WTC11 (cell line): ENCODE data around the gene NRXN2. TPM values are rescaled to one million over a fixed set of nuclear protein-coding genes. Genes with fewer than 3 reads are reported as not detected.

ENCODE experiments used
- ATAC-seq: fragments of 200-7000 bp; cut with Tn5 transposase; 2 replicates; pipeline ENCODE4 v1.10.0; 2021; ENCODE audit warnings: mild to moderate bottlenecking, moderate library complexity
- CTCF ChIA-PET: fragments of 300-600 bp; sonication (Branson Sonifier 250); formaldehyde crosslinking; loops from one replicate; lab custom pipeline; 2021; ENCODE audit warnings: antibody characterized with exemption; lab: Charles Lee
- POLR2A ChIA-PET: fragments of 350-600 bp; sonication (Branson Sonifier 250); formaldehyde crosslinking; loops from one replicate; lab custom pipeline; 2021; ENCODE audit warnings: antibody characterized with exemption; lab: Charles Lee
- DNase-seq: peaks from one replicate; pipeline ENCODE4 v3.0.0; 2021; ENCODE audit warnings: low spot score
- H3K27ac Mint-ChIP-seq: 2 replicates; pipeline ENCODE4 v1.8.0; 2021; ENCODE audit warnings: mixed read lengths
- H3K27me3 Mint-ChIP-seq: 2 replicates; pipeline ENCODE4 v1.8.0; 2021; ENCODE audit warnings: low read depth, mild to moderate bottlenecking, moderate library complexity, mixed read lengths
- H3K36me3 Mint-ChIP-seq: 2 replicates; pipeline ENCODE4 v1.8.0; 2021; ENCODE audit warnings: mixed read lengths
- H3K4me1 Mint-ChIP-seq: 2 replicates; pipeline ENCODE4 v1.8.0; 2022; ENCODE audit warnings: mixed read lengths
- H3K4me3 Mint-ChIP-seq: 2 replicates; pipeline ENCODE4 v1.8.0; 2021; ENCODE audit warnings: mild to moderate bottlenecking, moderate library complexity, mixed read lengths
- H3K9me3 Mint-ChIP-seq: 2 replicates; pipeline ENCODE4 v1.8.0; 2021; ENCODE audit warnings: mixed read lengths
- ATF1 ChIP-seq: sonication (generic); formaldehyde crosslinking; IDR thresholded peaks from 2 replicates; pipeline ENCODE4 v1.8.1; 2023; ENCODE audit warnings: mild to moderate bottlenecking, moderate library complexity, missing genetic modification reagents
- CBFB ChIP-seq: sonication (generic); formaldehyde crosslinking; IDR thresholded peaks from 2 replicates; pipeline ENCODE4 v1.8.1; 2022; ENCODE audit warnings: mild to moderate bottlenecking, low read depth, missing genetic modification reagents
- CDX4 ChIP-seq: fragments of 250-450 bp; sonication (Bioruptor Pico); IDR thresholded peaks from 2 replicates; pipeline ENCODE4 v1.9.0; 2021; ENCODE audit warnings: moderate library complexity, mild to moderate bottlenecking, inconsistent platforms, borderline replicate concordance
- CREB1 ChIP-seq: sonication (generic); formaldehyde crosslinking; IDR thresholded peaks from 2 replicates; pipeline ENCODE4 v1.8.0; 2023; ENCODE audit warnings: mild to moderate bottlenecking, missing genetic modification reagents
- CREM ChIP-seq: sonication (generic); formaldehyde crosslinking; IDR thresholded peaks from 2 replicates; pipeline ENCODE4 v1.8.1; 2022; ENCODE audit warnings: mild to moderate bottlenecking, missing genetic modification reagents, moderate library complexity
- E2F1 ChIP-seq: sonication (generic); formaldehyde crosslinking; IDR thresholded peaks from 2 replicates; pipeline ENCODE4 v1.8.0; 2022; ENCODE audit warnings: mild to moderate bottlenecking, missing genetic modification reagents
- ELF4 ChIP-seq: sonication (generic); formaldehyde crosslinking; IDR thresholded peaks from 2 replicates; pipeline ENCODE4 v1.8.1; 2022; ENCODE audit warnings: low read depth, mild to moderate bottlenecking, moderate library complexity, missing genetic modification reagents
- FOXP1 ChIP-seq: sonication (generic); formaldehyde crosslinking; IDR thresholded peaks from 2 replicates; pipeline ENCODE4 v1.8.0; 2022; ENCODE audit warnings: missing genetic modification reagents, mild to moderate bottlenecking, moderate library complexity, borderline replicate concordance
- GTF2I ChIP-seq: fragments of 250-450 bp; sonication (Bioruptor Pico); conservative IDR thresholded peaks from 2 replicates; pipeline ENCODE4 v1.4.0; 2021; ENCODE audit warnings: mild to moderate bottlenecking
- IRF2 ChIP-seq: sonication (generic); formaldehyde crosslinking; IDR thresholded peaks from 2 replicates; pipeline ENCODE4 v1.8.0; 2022; ENCODE audit warnings: low read depth, missing genetic modification reagents, borderline replicate concordance
- NFYB ChIP-seq: sonication (generic); formaldehyde crosslinking; conservative IDR thresholded peaks from 2 replicates; pipeline ENCODE4 v1.8.0; 2022; ENCODE audit warnings: low read depth, missing genetic modification reagents
- NR1H2 ChIP-seq: sonication (generic); formaldehyde crosslinking; IDR thresholded peaks from 2 replicates; pipeline ENCODE4 v1.9.0; 2021; ENCODE audit warnings: mild to moderate bottlenecking, moderate library complexity, missing genetic modification reagents
- PREB ChIP-seq: sonication (generic); formaldehyde crosslinking; IDR thresholded peaks from 2 replicates; pipeline ENCODE4 v1.8.1; 2022; ENCODE audit warnings: mild to moderate bottlenecking, missing genetic modification reagents, moderate library complexity, borderline replicate concordance
- PRRX2 ChIP-seq: fragments of 250-450 bp; sonication (Bioruptor Pico); IDR thresholded peaks from 2 replicates; pipeline ENCODE4 v1.8.0; 2021; ENCODE audit warnings: mild to moderate bottlenecking
- RELA ChIP-seq: sonication (generic); formaldehyde crosslinking; IDR thresholded peaks from 2 replicates; pipeline ENCODE4 v1.8.1; 2022; ENCODE audit warnings: missing genetic modification reagents, mild to moderate bottlenecking, borderline replicate concordance
- TEAD4 ChIP-seq: sonication (generic); formaldehyde crosslinking; IDR thresholded peaks from 2 replicates; pipeline ENCODE4 v1.8.0; 2022; ENCODE audit warnings: mild to moderate bottlenecking, missing genetic modification reagents
- USF2 ChIP-seq: sonication (generic); formaldehyde crosslinking; IDR thresholded peaks from 2 replicates; pipeline ENCODE4 v1.8.1; 2023; ENCODE audit warnings: mild to moderate bottlenecking, missing genetic modification reagents, moderate library complexity
- ZNF232 ChIP-seq: sonication (generic); formaldehyde crosslinking; IDR thresholded peaks from 2 replicates; pipeline ENCODE4 v1.8.0; 2022; ENCODE audit warnings: mild to moderate bottlenecking, missing genetic modification reagents
- ZNF317 ChIP-seq: sonication (generic); formaldehyde crosslinking; IDR thresholded peaks from 2 replicates; pipeline ENCODE4 v1.8.1; 2023; ENCODE audit warnings: low read depth, mild to moderate bottlenecking, moderate library complexity, missing genetic modification reagents, borderline replicate concordance
- ZNF425 ChIP-seq: fragments of 250-450 bp; sonication (Bioruptor Pico); conservative IDR thresholded peaks from 2 replicates; pipeline ENCODE4 v1.9.0; 2021; ENCODE audit warnings: mild to moderate bottlenecking
- total RNA-seq: library from RNA; stranded (reverse); gene quantifications from 3 replicates; pipeline ENCODE4 v1.2.3, GENCODE V29; 2021
- TF ChIP-seq, protein P1 (sequence below): sonication (generic); formaldehyde crosslinking; IDR thresholded peaks from 2 replicates; pipeline ENCODE4 v1.8.0; 2023; ENCODE audit warnings: missing genetic modification reagents
- TF ChIP-seq, protein P2 (sequence below): fragments of 200-600 bp; IDR thresholded peaks from 2 replicates; pipeline ENCODE4 v1.8.0; 2022; ENCODE audit warnings: antibody characterized with exemption

Gene NRXN2
- total RNA-seq, 1 experiment from 2014 or later: 8.6 TPM

- TF ChIP-seq USF2 (CRISPR knock-in tag): no peak
- no peak for TF ChIP-seq CREB1 (CRISPR knock-in tag)
- no peak for TF ChIP-seq IRF2 (CRISPR knock-in tag)
These were observed 31.5 kb downstream of the NRXN2 start (continued) for GRCh38 chr11:64691543-64691942.

DNA sequence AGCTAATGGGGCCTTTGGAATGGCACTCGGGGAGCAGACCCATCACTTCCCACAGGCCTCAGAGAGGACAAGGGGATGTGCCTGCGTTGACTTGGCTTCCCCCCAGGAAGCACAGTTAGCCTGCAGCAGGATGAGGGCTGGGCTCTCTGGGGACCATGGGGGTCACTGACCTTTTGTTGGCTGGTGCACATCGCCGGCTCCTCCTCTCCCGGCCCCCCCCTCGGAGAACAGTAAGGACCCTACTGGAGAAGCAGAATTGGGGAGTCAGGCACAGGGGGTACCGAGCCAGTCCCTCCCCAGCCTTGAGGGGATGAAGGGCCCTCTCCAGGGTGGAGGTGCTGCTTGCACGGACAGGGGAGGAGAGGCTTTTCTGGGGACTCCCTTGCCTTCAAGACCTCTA is 32.8 kb downstream of the NRXN2 start:
- no peaks in the 10 kb centered on the region for H3K36me3 Mint-ChIP-seq
- TF ChIP-seq RELA (no peak), CREM (CRISPR knock-in tag) (no peak), E2F1 (CRISPR knock-in tag) (no peak), NR1H2 (no peak), PREB (no peak), NFYB (CRISPR knock-in tag) (no peak), ZNF232 (no peak), CBFB (CRISPR knock-in tag) (no peak), PRRX2 (CRISPR knock-in tag) (no peak), ZNF425 (CRISPR knock-in tag) (no peak), GTF2I (CRISPR knock-in tag) (no peak), ATF1 (CRISPR knock-in tag) (no peak), ZNF317 (no peak), FOXP1 (no peak), ELF4 (CRISPR knock-in tag) (no peak), CDX4 (no peak), TEAD4 (no peak)
- TF ChIP-seq, protein P1, sequence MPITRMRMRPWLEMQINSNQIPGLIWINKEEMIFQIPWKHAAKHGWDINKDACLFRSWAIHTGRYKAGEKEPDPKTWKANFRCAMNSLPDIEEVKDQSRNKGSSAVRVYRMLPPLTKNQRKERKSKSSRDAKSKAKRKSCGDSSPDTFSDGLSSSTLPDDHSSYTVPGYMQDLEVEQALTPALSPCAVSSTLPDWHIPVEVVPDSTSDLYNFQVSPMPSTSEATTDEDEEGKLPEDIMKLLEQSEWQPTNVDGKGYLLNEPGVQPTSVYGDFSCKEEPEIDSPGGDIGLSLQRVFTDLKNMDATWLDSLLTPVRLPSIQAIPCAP (CRISPR knock-in tag): no peak
- TF ChIP-seq, protein P2, sequence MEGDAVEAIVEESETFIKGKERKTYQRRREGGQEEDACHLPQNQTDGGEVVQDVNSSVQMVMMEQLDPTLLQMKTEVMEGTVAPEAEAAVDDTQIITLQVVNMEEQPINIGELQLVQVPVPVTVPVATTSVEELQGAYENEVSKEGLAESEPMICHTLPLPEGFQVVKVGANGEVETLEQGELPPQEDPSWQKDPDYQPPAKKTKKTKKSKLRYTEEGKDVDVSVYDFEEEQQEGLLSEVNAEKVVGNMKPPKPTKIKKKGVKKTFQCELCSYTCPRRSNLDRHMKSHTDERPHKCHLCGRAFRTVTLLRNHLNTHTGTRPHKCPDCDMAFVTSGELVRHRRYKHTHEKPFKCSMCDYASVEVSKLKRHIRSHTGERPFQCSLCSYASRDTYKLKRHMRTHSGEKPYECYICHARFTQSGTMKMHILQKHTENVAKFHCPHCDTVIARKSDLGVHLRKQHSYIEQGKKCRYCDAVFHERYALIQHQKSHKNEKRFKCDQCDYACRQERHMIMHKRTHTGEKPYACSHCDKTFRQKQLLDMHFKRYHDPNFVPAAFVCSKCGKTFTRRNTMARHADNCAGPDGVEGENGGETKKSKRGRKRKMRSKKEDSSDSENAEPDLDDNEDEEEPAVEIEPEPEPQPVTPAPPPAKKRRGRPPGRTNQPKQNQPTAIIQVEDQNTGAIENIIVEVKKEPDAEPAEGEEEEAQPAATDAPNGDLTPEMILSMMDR: no peak
- TF ChIP-seq, all 79 proteins: peak for 0
- H3K27me3 Mint-ChIP-seq: peaks cover 47% of the 10 kb centered on the region
- CTCF ChIA-PET: interaction anchor here (0.5 to 2.4 kb wide), 6 partner anchors 14 to 64 kb away, joined by 3 to 76 read pairs (median 4); no protein-coding TSS in a partner anchor
- no peak for ATAC-seq
- POLR2A ChIA-PET: no interaction called here
- H3K9me3 Mint-ChIP-seq: no peaks in the 10 kb centered on the region
- no peak overlapping the region for H3K27ac Mint-ChIP-seq
- H3K4me3 Mint-ChIP-seq: no peak overlapping the region
- H3K4me1 Mint-ChIP-seq: peaks cover 35% of the 10 kb centered on the region
- no peak for DNase-seq
